K562 (cell line): Measurements from ENCODE around the gene DOCK3. TPM values are rescaled to one million over a fixed set of nuclear protein-coding genes. Genes with fewer than 3 reads are reported as not detected.

Source experiments
- DPF2 ChIP-seq: fragments of 450-650 bp; IDR thresholded peaks from 2 replicates; pipeline ENCODE4 v1.6.1; 2016
- EGR1 ChIP-seq: fragments of 450-650 bp; conservative IDR thresholded peaks from 2 replicates; pipeline ENCODE4 v1.6.1; 2017; ENCODE audit warnings: mild to moderate bottlenecking
- GATA2 ChIP-seq: sonication (generic); formaldehyde crosslinking; IDR thresholded peaks from 2 replicates; pipeline ENCODE4 v1.4.0; 2020; ENCODE audit warnings: mild to moderate bottlenecking, missing genetic modification reagents
- HDAC6 ChIP-seq: IDR thresholded peaks from 2 replicates; pipeline ENCODE4 v1.6.1; 2012; ENCODE audit warnings: low read depth, mild to moderate bottlenecking, control low read depth, inconsistent platforms, low read length, moderate library complexity
- HMG20A ChIP-seq: fragments of 450-650 bp; formaldehyde crosslinking; conservative IDR thresholded peaks from 2 replicates; pipeline ENCODE4 v1.4.0; 2020; ENCODE audit warnings: mild to moderate bottlenecking, mixed read lengths
- KAT2B ChIP-seq: IDR thresholded peaks from one replicate; pipeline ENCODE4 v1.6.1; 2012; ENCODE audit warnings: low read depth, mild to moderate bottlenecking, control low read depth, inconsistent platforms, low read length, moderate library complexity
- MEIS2 ChIP-seq: fragments of 450-650 bp; IDR thresholded peaks from 2 replicates; pipeline ENCODE4 v1.6.1; 2014; ENCODE audit warnings: mild to moderate bottlenecking; ENCODE audit not compliant: partially characterized antibody
- MITF ChIP-seq: IDR thresholded peaks from 2 replicates; pipeline ENCODE4 v1.6.1; 2014; ENCODE audit warnings: antibody characterized with exemption
- MNT ChIP-seq, 2 experiments: fragments of 450-650 bp; conservative IDR thresholded peaks; 2 replicates each; pipeline ENCODE4 v1.6.1; 2017; ENCODE audit warnings: mild to moderate bottlenecking in 2 of 2, moderate library complexity in 2 of 2
- MTA2 ChIP-seq: fragments of 450-650 bp; IDR thresholded peaks from 2 replicates; pipeline ENCODE4 v1.6.1; 2016; ENCODE audit warnings: low read depth
- NEUROD1 ChIP-seq: fragments of 150-350 bp; IDR thresholded peaks from 2 replicates; pipeline ENCODE4 v1.6.1; 2014; ENCODE audit warnings: borderline replicate concordance, low read length, low read depth; ENCODE audit not compliant: partially characterized antibody
- NONO ChIP-seq, 2 experiments: fragments of 200-400 bp in 1 of 2; fragments of 450-650 bp in 1 of 2; formaldehyde crosslinking in 1 of 2; IDR thresholded peaks; 2 replicates each; pipeline ENCODE4 v1.6.1; 2017; ENCODE audit warnings: low read depth in 2 of 2, mild to moderate bottlenecking in 2 of 2, moderate library complexity in 2 of 2, low read length in 1 of 2
- POLR2AphosphoS5 ChIP-seq: IDR thresholded peaks from 2 replicates; pipeline ENCODE4 v1.6.1; 2011; ENCODE audit warnings: mild to moderate bottlenecking, low read depth, low read length, moderate library complexity; ENCODE audit not compliant: control insufficient read depth, insufficient read depth
- SIN3A ChIP-seq, 2 experiments: fragments of 150-350 bp in 1 of 2; IDR thresholded peaks; 2 replicates each; pipeline ENCODE4 v1.6.1; 2011 to 2016; ENCODE audit warnings: borderline replicate concordance in 2 of 2, low read depth in 2 of 2, low read length in 2 of 2, mild to moderate bottlenecking in 2 of 2, moderate library complexity in 2 of 2; ENCODE audit not compliant: control insufficient read depth in 1 of 2
- SMAD3 ChIP-seq: fragments of 450-650 bp; formaldehyde crosslinking; conservative IDR thresholded peaks from 2 replicates; pipeline ENCODE4 v1.4.0; 2020; ENCODE audit warnings: mild to moderate bottlenecking
- SP2 ChIP-seq: IDR thresholded peaks from 2 replicates; pipeline ENCODE4 v1.6.1; 2011; ENCODE audit warnings: mild to moderate bottlenecking, low read depth, low read length, moderate library complexity; ENCODE audit not compliant: poor library complexity, severe bottlenecking; ENCODE audit errors: extremely low read depth
- SRSF7 ChIP-seq: fragments of 200-400 bp; formaldehyde crosslinking; optimal IDR thresholded peaks from 2 replicates; pipeline ENCODE3; 2017; ENCODE audit warnings: mild to moderate bottlenecking, low read depth, low read length
- STAT5A ChIP-seq: IDR thresholded peaks from 2 replicates; pipeline ENCODE4 v1.6.1; 2012; ENCODE audit warnings: low read length, inconsistent platforms, borderline replicate concordance
- TARDBP ChIP-seq: fragments of 450-650 bp; IDR thresholded peaks from 2 replicates; pipeline ENCODE4 v1.6.1; 2016
- TEAD1 ChIP-seq, 2 experiments: fragments of 450-650 bp in 1 of 2; sonication (generic) in 1 of 2; formaldehyde crosslinking; IDR thresholded peaks; 2 replicates each; pipeline versions ENCODE4 v1.4.0 to v1.8.0; 2020 to 2022; ENCODE audit warnings: mild to moderate bottlenecking in 2 of 2, missing genetic modification reagents in 1 of 2
- TOE1 ChIP-seq, 2 experiments: fragments of 450-650 bp in 1 of 2; sonication (generic) in 1 of 2; formaldehyde crosslinking in 1 of 2; IDR thresholded peaks; 2 replicates each; pipeline versions ENCODE4 v1.7.1 to v1.8.0; 2016 to 2022; ENCODE audit warnings: borderline replicate concordance in 2 of 2, mild to moderate bottlenecking in 2 of 2, antibody characterized with exemption in 1 of 2, inconsistent platforms in 1 of 2, low read depth in 1 of 2, missing genetic modification reagents in 1 of 2, moderate library complexity in 1 of 2
- ZBTB9 ChIP-seq: fragments of 450-650 bp; formaldehyde crosslinking; IDR thresholded peaks from 2 replicates; pipeline ENCODE4 v1.4.0; 2020; ENCODE audit warnings: mild to moderate bottlenecking, moderate library complexity
- ZNF316 ChIP-seq: fragments of 450-650 bp; IDR thresholded peaks from 2 replicates; pipeline ENCODE4 v1.6.1; 2016
- ZNF780A ChIP-seq: fragments of 250-450 bp; sonication (Bioruptor Pico); IDR thresholded peaks from 2 replicates; pipeline ENCODE4 v1.5.0; 2021; ENCODE audit warnings: mild to moderate bottlenecking
- polyA plus RNA-seq, 8 experiments: library from polyadenylated mRNA; depleted of rRNA in 4 of 8; stranded (reverse) in 5 of 8; unstranded in 3 of 8; fragments of >200 nt; fragmentation: Nextera tagmentation in 2 of 8; fragmentation: Illumina TruSeq in 1 of 8; extraction: Ambion mirVana in 2 of 8; extraction: Trizol in 1 of 8; gene quantifications; 2 replicates each; pipeline versions ENCODE4 v1.2.1 to v1.2.3, GENCODE V29; 2011 to 2014; ENCODE audit warnings: inconsistent platforms in 1 of 8, missing spikeins in 1 of 8
- total RNA-seq, 7 experiments: library from RNA; depleted of rRNA in 6 of 7; stranded (reverse); fragments of >200 nt in 6 of 7; fragmentation: Illumina TruSeq in 2 of 7; extraction: Trizol in 2 of 7; gene quantifications; 2 replicates each; pipeline versions ENCODE4 v1.2.1 to v1.2.3, GENCODE V29; 2011 to 2021; ENCODE audit warnings: low replicate concordance in 1 of 7

The DOCK3 gene
- total and polyA plus RNA-seq, 9 of the 15 experiments (the other 6 are each of a cell fraction or from before 2014, with no cell fraction given) = under 0.01 to 0.03 (median 0.01) TPM; not detected in 4

- TF ChIP-seq NEUROD1 = peak; percentile 91
- TF ChIP-seq ZBTB9 (CRISPR knock-in tag) = 0 out of 2 replicates have a peak, but pooled peaks have one; percentile 20
- TF ChIP-seq SP2 = peak; percentile 78
- TF ChIP-seq STAT5A = no peak
- TF ChIP-seq ZNF780A (CRISPR knock-in tag) = no peak
- no peak for TF ChIP-seq HDAC6
- peak; percentile 83 for TF ChIP-seq SRSF7
- TF ChIP-seq TEAD1 (CRISPR knock-in tag; IDR thresholded peaks at IDR 0.05) = 0 out of 4 replicates have a peak, but pooled peaks of 1 of the 2 experiments have one; percentile 48
- peak; percentile 80 for TF ChIP-seq EGR1
- no peak for TF ChIP-seq SMAD3 (CRISPR knock-in tag)
- TF ChIP-seq HMG20A (CRISPR knock-in tag) = no peak
- peak; percentile 56 for TF ChIP-seq POLR2AphosphoS5
- TF ChIP-seq NONO (IDR thresholded peaks at IDR 0.05; ENCODE audit: low read depth in 2 of 2, low read length in 1 of 2) = peak; percentile 52 to 54; a peak in 2 of 4 replicates
- no peak for TF ChIP-seq DPF2
- TF ChIP-seq TOE1 (IDR thresholded peaks at IDR 0.05; ENCODE audit: borderline replicate concordance) = peak; percentile 46; the same call in 1 of the 2 replicates
- TF ChIP-seq TOE1 (CRISPR knock-in tag; IDR thresholded peaks at IDR 0.05; ENCODE audit: borderline replicate concordance, low read depth) = no peak
- TF ChIP-seq ZNF316 = peak; percentile 81
- peak; percentile 57 to 74; a peak in 3 of 4 replicates for TF ChIP-seq MNT (conservative IDR thresholded peaks at IDR 0.05)
- no peak for TF ChIP-seq MEIS2
- no peak for TF ChIP-seq MTA2
- TF ChIP-seq TARDBP = no peak
- no peak for TF ChIP-seq KAT2B
- TF ChIP-seq GATA2 (CRISPR knock-in tag) = no peak
- no peak for TF ChIP-seq MITF
- peak in 1 of 2 experiments; percentile 34; a peak in 2 of 4 replicates for TF ChIP-seq SIN3A (IDR thresholded peaks at IDR 0.05; ENCODE audit: borderline replicate concordance in 2 of 2, control insufficient read depth in 1 of 2, low read depth in 2 of 2, low read length in 2 of 2)
These were observed 710.2 kb downstream of the DOCK3 start, which contains the start of gene MANF (continued) for GRCh38 chr3:51384726-51385473.
